Measurements from ENCODE around the gene NUDT4B.
"Not testable (repeated sequence)": the region's sequence is repeated elsewhere in the genome, so short reads cannot be mapped to it uniquely, and the experiment has no call there.

- TF ChIP-seq CTCF (tag by site-specific recombination; IDR thresholded peaks at IDR 0.05); REST (tag by site-specific recombination; IDR thresholded peaks at IDR 0.05); ZNF133 (tag by site-specific recombination; IDR thresholded peaks at IDR 0.05); ZBTB1 (tag by site-specific recombination; IDR thresholded peaks at IDR 0.05); ZNF175 (tag by site-specific recombination; IDR thresholded peaks at IDR 0.05); PRDM4 (tag by site-specific recombination; IDR thresholded peaks at IDR 0.05); YY1 (tag by site-specific recombination; IDR thresholded peaks at IDR 0.05); ZNF350 (tag by site-specific recombination; IDR thresholded peaks at IDR 0.05); EGR2 (tag by site-specific recombination; IDR thresholded peaks at IDR 0.05; ENCODE audit: low read depth); SETDB1 (IDR thresholded peaks at IDR 0.05; ENCODE audit: insufficient read length, low read length); ZNF146 (tag by site-specific recombination; IDR thresholded peaks at IDR 0.05); GLI4 (tag by site-specific recombination; IDR thresholded peaks at IDR 0.05): not testable (repeated sequence)
Observed at GRCh38 chr1:148758925-148759324, 10.4 kb downstream of the NUDT4B start.

All from HEK293 (cell line).